Smooth muscle cell (in vitro differentiated cells): Measurements from ENCODE around the gene TMEM163. TPM values are rescaled to one million over a fixed set of nuclear protein-coding genes. Genes with fewer than 3 reads are reported as not detected.
"Not testable (repeated sequence)": the region's sequence is repeated elsewhere in the genome, so short reads cannot be mapped to it uniquely, and the experiment has no call there.

Source experiments
- DNase-seq: peaks from one replicate; lab custom pipeline; 2025; ENCODE audit not compliant: unreplicated experiment; lab: John Stamatoyannopoulos, UW
- H2AFZ ChIP-seq: fragments of 200-600 bp; sonication (generic); 2 replicates; pipeline ENCODE4 v1.6.0; 2016; ENCODE audit warnings: antibody characterized with exemption, low read depth, mild to moderate bottlenecking
- H3F3A ChIP-seq: fragments of 200-600 bp; sonication (generic); 2 replicates; pipeline ENCODE4 v1.6.0; 2017; ENCODE audit warnings: antibody characterized with exemption, low read depth
- H3K27ac ChIP-seq: fragments of 200-600 bp; sonication (generic); 2 replicates; pipeline ENCODE4 v1.5.1; 2016; ENCODE audit warnings: low read depth, mild to moderate bottlenecking
- H3K27me3 ChIP-seq: fragments of 200-600 bp; sonication (generic); 2 replicates; pipeline ENCODE4 v1.6.1; 2016; ENCODE audit warnings: low read depth, mild to moderate bottlenecking
- H3K36me3 ChIP-seq: fragments of 200-600 bp; sonication (generic); 2 replicates; pipeline ENCODE4 v1.5.1; 2016; ENCODE audit warnings: low read depth
- H3K4me1 ChIP-seq: fragments of 200-600 bp; sonication (generic); 2 replicates; pipeline ENCODE4 v1.5.1; 2016; ENCODE audit warnings: low read depth
- H3K4me2 ChIP-seq: fragments of 200-600 bp; sonication (generic); 2 replicates; pipeline ENCODE4 v1.6.0; 2016; ENCODE audit warnings: mild to moderate bottlenecking
- H3K4me3 ChIP-seq: fragments of 200-600 bp; sonication (generic); 2 replicates; pipeline ENCODE4 v1.5.1; 2016; ENCODE audit warnings: mild to moderate bottlenecking
- H3K79me2 ChIP-seq: fragments of 200-600 bp; sonication (generic); 2 replicates; pipeline ENCODE4 v1.6.0; 2016; ENCODE audit warnings: low read depth, mild to moderate bottlenecking
- H3K9ac ChIP-seq: fragments of 200-600 bp; sonication (generic); 2 replicates; pipeline ENCODE4 v1.6.0; 2016; ENCODE audit warnings: low read depth
- H3K9me3 ChIP-seq: fragments of 200-600 bp; sonication (generic); replicated peaks from 2 replicates; pipeline ENCODE4 v1.5.1; 2016; ENCODE audit warnings: low read depth
- H4K20me1 ChIP-seq: fragments of 200-600 bp; sonication (generic); 2 replicates; pipeline ENCODE4 v1.6.0; 2016; ENCODE audit warnings: low read depth
- CTCF ChIP-seq: fragments of 200-600 bp; sonication (generic); IDR thresholded peaks from 2 replicates; pipeline ENCODE4 v1.5.1; 2017; ENCODE audit warnings: borderline replicate concordance, mild to moderate bottlenecking, antibody characterized with exemption; ENCODE audit not compliant: insufficient read depth, poor library complexity, severe bottlenecking
- WGBS: methylation state at CpG from one replicate; pipeline ENCODE4 v1.1.7; 2016; ENCODE audit warnings: low lambda C conversion rate; 5-methylcytosine and 5-hydroxymethylcytosine counted together
- polyA plus RNA-seq: library from polyadenylated mRNA; unstranded; fragments of >200 nt; fragmentation: Nextera tagmentation; extraction: Ambion mirVana; gene quantifications from 2 replicates; pipeline ENCODE4 v1.2.1, GENCODE V29; 2016
- total RNA-seq: library from RNA; depleted of rRNA; stranded (reverse); fragments of >200 nt; gene quantifications from 2 replicates; pipeline ENCODE4 v1.2.3, GENCODE V29; 2014

The TMEM163 gene
- total and polyA plus RNA-seq, 2 experiments from 2014 or later = 0.31 TPM; not detected in 1

GRCh38 chr2:134758633-134759032 is 39.8 kb upstream of the TMEM163 start:
- H3K9me3 ChIP-seq = no peaks in the 10 kb centered on the region
- WGBS = 94% methylated on average over 1 of the region's 1 CpG
- DNase-seq = no peak
- H3K27ac ChIP-seq = no peak overlapping the region
- no peaks in the 10 kb centered on the region for H3K4me1 ChIP-seq
- H3F3A ChIP-seq = no peaks in the 10 kb centered on the region
- no peaks in the 10 kb centered on the region for H3K36me3 ChIP-seq
- no peak overlapping the region for H3K4me3 ChIP-seq
- peaks cover 15% of the 10 kb centered on the region for H3K27me3 ChIP-seq
- no peak overlapping the region for H3K9ac ChIP-seq
- H2AFZ ChIP-seq = no peak overlapping the region
- no peaks in the 10 kb centered on the region for H3K79me2 ChIP-seq
- H3K4me2 ChIP-seq = no peak overlapping the region
- no peak for TF ChIP-seq CTCF
- H4K20me1 ChIP-seq = no peaks in the 10 kb centered on the region

- not testable (repeated sequence) for H3K9ac ChIP-seq, DNase-seq, H3K27ac ChIP-seq, H3K9me3 ChIP-seq, H3K27me3 ChIP-seq, H3K4me3 ChIP-seq, H3K36me3 ChIP-seq, H3F3A ChIP-seq, H2AFZ ChIP-seq, H3K4me1 ChIP-seq, H3K79me2 ChIP-seq, H4K20me1 ChIP-seq, H3K4me2 ChIP-seq
- 63% methylated on average over 8 of the region's 8 CpGs for WGBS
Observed at GRCh38 chr2:134751981-134752380, 33.2 kb upstream of the TMEM163 start.

GRCh38 chr2:134745546-134745945 is 26.7 kb upstream of the TMEM163 start:
- Histone ChIP-seq H3K27me3 (no peaks in the 10 kb centered on the region), H3K4me3 (no peak overlapping the region), H3K9ac (no peak overlapping the region), H3K4me2 (no peak overlapping the region), H3F3A (no peaks in the 10 kb centered on the region), H3K36me3 (no peaks in the 10 kb centered on the region), H3K9me3 (no peaks in the 10 kb centered on the region), H3K79me2 (no peaks in the 10 kb centered on the region), H2AFZ (no peak overlapping the region), H3K27ac (no peak overlapping the region), H3K4me1 (peaks cover 3% of the 10 kb centered on the region), H4K20me1 (no peaks in the 10 kb centered on the region)
- TF ChIP-seq CTCF = no peak
- 93% methylated on average over 4 of the region's 4 CpGs for WGBS
- no peak for DNase-seq

GRCh38 chr2:134745023-134745422 is 26.2 kb upstream of the TMEM163 start:
- no peaks in the 10 kb centered on the region for H3K79me2 ChIP-seq
- H3K4me3 ChIP-seq = no peak overlapping the region
- no peak overlapping the region for H2AFZ ChIP-seq
- no peaks in the 10 kb centered on the region for H3K36me3 ChIP-seq
- no peak for TF ChIP-seq CTCF
- no peaks in the 10 kb centered on the region for H3K27me3 ChIP-seq
- peaks cover 3% of the 10 kb centered on the region for H3K4me1 ChIP-seq
- H3K9ac ChIP-seq = no peak overlapping the region
- H4K20me1 ChIP-seq = no peaks in the 10 kb centered on the region
- no peaks in the 10 kb centered on the region for H3K9me3 ChIP-seq
- no peak overlapping the region for H3K4me2 ChIP-seq
- DNase-seq = no peak
- H3K27ac ChIP-seq = no peak overlapping the region
- H3F3A ChIP-seq = no peaks in the 10 kb centered on the region
